Measurements from ENCODE around the gene CLRN3. TPM values are rescaled to one million over a fixed set of nuclear protein-coding genes. Genes with fewer than 3 reads are reported as not detected.

The CLRN3 gene
- total RNA-seq, 1 experiment from 2014 or later, result 0.52 TPM

DNA sequence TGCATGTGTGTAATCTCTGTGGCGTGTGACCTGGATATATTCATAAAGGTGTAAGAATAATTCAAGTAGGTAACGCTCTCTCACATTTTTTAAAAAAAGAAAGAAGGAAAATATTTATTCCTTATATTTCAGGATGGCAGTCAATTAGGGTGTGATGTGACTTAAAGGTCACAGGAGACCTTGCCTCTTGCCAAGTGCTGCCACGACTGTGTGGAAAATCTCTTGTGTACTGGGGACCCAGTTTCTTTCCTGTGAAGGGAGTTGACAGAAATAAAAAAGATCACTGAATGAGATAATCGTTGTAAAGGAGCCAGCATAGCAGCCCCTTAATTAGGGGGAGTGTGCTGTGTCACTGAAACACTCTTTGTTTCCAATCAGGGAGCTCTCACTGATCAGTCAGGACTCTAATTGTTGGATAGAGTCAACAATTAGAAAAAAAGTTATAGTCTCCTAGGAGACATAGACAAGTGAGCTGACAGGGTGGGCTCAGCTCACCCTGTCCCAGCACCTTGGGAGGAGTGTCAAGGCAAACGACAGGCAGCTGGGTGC is 45.2 kb upstream of the CLRN3 start:
- no peaks in the 10 kb centered on the region for H3K4me1 Mint-ChIP-seq (ENCODE audit: low read depth, unreplicated experiment)

DNA sequence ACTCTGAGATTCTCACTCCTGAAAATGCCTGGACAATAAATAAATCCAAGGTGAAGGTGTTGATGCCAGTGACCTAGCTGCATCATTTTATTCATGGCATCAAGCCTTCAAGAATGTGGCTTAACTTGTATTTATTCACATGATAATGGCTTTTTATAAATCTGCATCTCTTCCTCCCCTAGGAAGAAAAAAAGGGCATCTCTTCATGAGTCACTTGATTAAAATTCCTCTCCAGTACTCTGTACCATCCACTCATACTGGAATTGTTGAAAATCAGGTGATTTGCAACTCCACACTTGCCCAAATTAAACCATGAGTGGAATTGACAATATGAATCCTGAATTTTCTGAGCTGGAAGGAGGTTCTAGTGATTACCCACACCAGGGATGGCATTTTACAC is 44.3 kb upstream of the CLRN3 start:
- TF ChIP-seq CTCF (IDR thresholded peaks at IDR 0.05; ENCODE audit: unreplicated experiment), result no peak
- no peak for DNase-seq
- no TSS peak for BruUV-seq (replicated peaks)
- CTCF ChIA-PET, result no interaction called here
- Mint-ChIP-seq H3K9me3 (ENCODE audit: low read depth, unreplicated experiment) (no peaks in the 10 kb centered on the region), H3K4me3 (ENCODE audit: low read depth, unreplicated experiment) (no peak overlapping the region), H3K27me3 (ENCODE audit: unreplicated experiment) (no peaks in the 10 kb centered on the region), H3K4me1 (ENCODE audit: low read depth, unreplicated experiment) (no peaks in the 10 kb centered on the region), H3K27ac (ENCODE audit: unreplicated experiment) (no peak overlapping the region), H3K36me3 (ENCODE audit: insufficient read depth, unreplicated experiment) (peaks cover 14% of the 10 kb centered on the region)
- intact Hi-C loops (cut with micrococcal nuclease; ENCODE audit: unreplicated experiment), result no loop called here

More for the DNA sequence above, 45.2 kb upstream of the CLRN3 start:
- CTCF ChIA-PET, result no interaction called here
- no peaks in the 10 kb centered on the region for H3K27me3 Mint-ChIP-seq (ENCODE audit: unreplicated experiment)
- intact Hi-C loops (cut with micrococcal nuclease; ENCODE audit: unreplicated experiment), result no loop called here
- H3K9me3 Mint-ChIP-seq (ENCODE audit: low read depth, unreplicated experiment), result no peaks in the 10 kb centered on the region
- no peak overlapping the region for H3K4me3 Mint-ChIP-seq (ENCODE audit: low read depth, unreplicated experiment)
- H3K36me3 Mint-ChIP-seq (ENCODE audit: insufficient read depth, unreplicated experiment), result peaks cover 14% of the 10 kb centered on the region
- no peak overlapping the region for H3K27ac Mint-ChIP-seq (ENCODE audit: unreplicated experiment)
- no peak for DNase-seq
- no TSS peak for BruUV-seq (replicated peaks)
- no peak for TF ChIP-seq CTCF (IDR thresholded peaks at IDR 0.05; ENCODE audit: unreplicated experiment)

DNA sequence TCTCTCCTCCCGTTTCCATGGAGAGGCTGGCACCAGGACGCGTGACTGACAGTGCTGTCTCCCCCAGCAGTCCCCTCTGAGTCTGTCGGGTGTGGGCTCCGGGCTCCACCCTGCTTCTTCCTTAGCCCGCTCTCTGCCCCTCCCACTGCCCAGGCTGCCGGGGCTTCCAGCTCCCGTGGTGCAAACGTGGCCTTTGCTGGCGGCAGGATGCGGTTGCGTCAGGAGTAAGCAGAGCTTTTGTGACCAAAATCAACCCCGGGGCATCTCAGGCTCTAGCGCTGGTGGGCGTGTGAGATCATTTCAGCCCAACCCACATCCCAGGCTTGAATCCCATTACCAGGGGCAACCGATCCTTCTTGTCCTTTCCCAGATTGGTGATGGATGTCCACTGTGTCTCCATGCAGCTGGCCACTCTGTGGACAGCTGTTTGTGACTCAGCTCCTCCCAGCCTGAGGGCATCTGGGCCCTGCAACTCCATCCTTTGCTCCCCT is 42.4 kb upstream of the CLRN3 start:
- CTCF ChIA-PET, result no interaction called here
- Mint-ChIP-seq H3K9me3 (ENCODE audit: low read depth, unreplicated experiment) (no peaks in the 10 kb centered on the region), H3K36me3 (ENCODE audit: insufficient read depth, unreplicated experiment) (peaks cover 14% of the 10 kb centered on the region), H3K4me3 (ENCODE audit: low read depth, unreplicated experiment) (no peak overlapping the region), H3K27ac (ENCODE audit: unreplicated experiment) (no peak overlapping the region), H3K4me1 (ENCODE audit: low read depth, unreplicated experiment) (no peaks in the 10 kb centered on the region), H3K27me3 (ENCODE audit: unreplicated experiment) (no peaks in the 10 kb centered on the region)
- BruUV-seq (replicated peaks), result no TSS peak
- intact Hi-C loops (cut with micrococcal nuclease; ENCODE audit: unreplicated experiment), result no loop called here
- no peak for TF ChIP-seq CTCF (IDR thresholded peaks at IDR 0.05; ENCODE audit: unreplicated experiment)
- DNase-seq, result no peak

- intact Hi-C loops (cut with micrococcal nuclease; ENCODE audit: unreplicated experiment), result no loop called here
- H3K4me3 Mint-ChIP-seq (ENCODE audit: low read depth, unreplicated experiment), result no peak overlapping the region
- no peaks in the 10 kb centered on the region for H3K9me3 Mint-ChIP-seq (ENCODE audit: low read depth, unreplicated experiment)
- BruUV-seq (replicated peaks), result no TSS peak
- peaks cover 14% of the 10 kb centered on the region for H3K36me3 Mint-ChIP-seq (ENCODE audit: insufficient read depth, unreplicated experiment)
- no peaks in the 10 kb centered on the region for H3K4me1 Mint-ChIP-seq (ENCODE audit: low read depth, unreplicated experiment)
- CTCF ChIA-PET, result no interaction called here
- no peaks in the 10 kb centered on the region for H3K27me3 Mint-ChIP-seq (ENCODE audit: unreplicated experiment)
- DNase-seq, result no peak
- H3K27ac Mint-ChIP-seq (ENCODE audit: unreplicated experiment), result no peak overlapping the region
- no peak for TF ChIP-seq CTCF (IDR thresholded peaks at IDR 0.05; ENCODE audit: unreplicated experiment)
These were observed 41.6 kb upstream of the CLRN3 start for GRCh38 chr10:127934383-127934782.

Data from Calu3 (cell line).